AG08395 (cell line): ENCODE results near the gene MRPS11.
A peak's percentile ranks its signal among the peaks of the same experiment; 100 is the strongest.
"Not testable (repeated sequence)": the region's sequence is repeated elsewhere in the genome, so short reads cannot be mapped to it uniquely, and the experiment has no call there.

Source experiments
- DNase-seq: peaks from one replicate; pipeline ENCODE4 v3.0.0; 2012; ENCODE audit warnings: mixed read lengths, low spot score

MRPS11 gene

GRCh38 chr15:88454867-88455810, 12.4 kb upstream of the MRPS11 start:
- peak; percentile 87 for DNase-seq

DNA sequence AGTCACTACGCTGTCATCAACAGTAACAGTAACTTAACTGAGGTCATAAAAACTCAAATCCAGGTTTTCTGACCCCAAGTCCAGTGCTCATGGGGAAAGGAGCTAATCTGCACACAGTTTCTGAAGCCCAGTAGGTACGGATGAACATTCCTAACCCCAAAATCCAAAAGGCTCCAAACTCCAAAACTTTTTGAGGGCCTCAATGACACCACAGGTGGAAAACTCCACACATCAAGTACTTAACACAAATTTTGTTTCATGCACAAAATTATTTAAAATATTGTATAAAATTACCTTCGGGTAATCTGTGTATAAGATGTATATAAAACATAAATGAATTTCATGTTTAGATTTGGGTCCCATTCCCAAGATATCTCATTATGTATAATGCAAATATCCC, 10.8 kb upstream of the MRPS11 start:
- no peak for DNase-seq

GRCh38 chr15:88463870-88464532, 3.5 kb upstream of the MRPS11 start:
- no peak for DNase-seq

- peak; percentile 32 for DNase-seq
Measured at GRCh38 chr15:88465633-88466224, 1.8 kb upstream of the MRPS11 start.

GRCh38 chr15:88467935-88468528, 524 bp downstream of the MRPS11 start:
- no peak for DNase-seq

DNA sequence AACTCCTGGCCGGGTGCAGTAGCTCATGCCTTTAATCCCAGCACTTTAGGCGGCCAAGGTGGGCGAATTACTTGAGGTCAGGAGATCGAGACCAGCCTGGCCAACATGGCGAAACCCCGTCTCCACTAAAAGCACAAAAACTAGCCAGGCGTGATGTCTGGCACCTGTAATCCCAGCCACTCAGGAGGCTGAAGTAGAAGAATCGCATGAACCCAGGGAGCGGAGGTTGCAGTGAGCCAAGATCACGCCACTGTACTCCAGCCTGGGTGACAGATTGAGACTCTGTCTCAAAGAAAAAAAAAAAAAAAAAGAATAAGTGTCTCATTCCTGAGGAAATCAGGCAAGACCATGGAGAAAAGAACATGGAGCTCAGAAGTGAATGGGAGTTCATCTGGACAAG, 1.2 kb downstream of the MRPS11 start:
- DNase-seq, result not testable (repeated sequence)

GRCh38 chr15:88469321-88469720, 1.8 kb downstream of the MRPS11 start:
- DNase-seq, result no peak

- DNase-seq, result no peak
Measured at GRCh38 chr15:88470625-88471372, 3.3 kb downstream of the MRPS11 start.

DNA sequence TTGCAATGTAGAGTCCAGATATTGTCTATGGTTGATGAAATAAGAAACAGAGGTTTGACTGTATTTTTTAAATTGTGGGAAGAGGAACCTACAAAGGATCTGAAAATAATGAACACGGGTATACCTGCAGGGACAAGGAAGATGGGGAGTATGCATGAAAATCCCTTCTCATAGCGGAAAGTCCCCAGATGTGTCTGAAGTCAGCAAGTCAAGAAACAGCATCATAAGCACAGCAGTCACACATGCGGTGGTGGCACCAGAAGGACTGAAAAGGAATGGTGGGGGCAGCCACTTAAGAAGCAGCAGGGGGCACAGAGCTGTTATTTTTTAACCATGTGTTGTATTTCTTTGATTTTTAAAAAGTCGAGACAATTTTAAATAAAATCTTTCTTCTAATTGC, 4.7 kb downstream of the MRPS11 start:
- DNase-seq, result no peak

DNA sequence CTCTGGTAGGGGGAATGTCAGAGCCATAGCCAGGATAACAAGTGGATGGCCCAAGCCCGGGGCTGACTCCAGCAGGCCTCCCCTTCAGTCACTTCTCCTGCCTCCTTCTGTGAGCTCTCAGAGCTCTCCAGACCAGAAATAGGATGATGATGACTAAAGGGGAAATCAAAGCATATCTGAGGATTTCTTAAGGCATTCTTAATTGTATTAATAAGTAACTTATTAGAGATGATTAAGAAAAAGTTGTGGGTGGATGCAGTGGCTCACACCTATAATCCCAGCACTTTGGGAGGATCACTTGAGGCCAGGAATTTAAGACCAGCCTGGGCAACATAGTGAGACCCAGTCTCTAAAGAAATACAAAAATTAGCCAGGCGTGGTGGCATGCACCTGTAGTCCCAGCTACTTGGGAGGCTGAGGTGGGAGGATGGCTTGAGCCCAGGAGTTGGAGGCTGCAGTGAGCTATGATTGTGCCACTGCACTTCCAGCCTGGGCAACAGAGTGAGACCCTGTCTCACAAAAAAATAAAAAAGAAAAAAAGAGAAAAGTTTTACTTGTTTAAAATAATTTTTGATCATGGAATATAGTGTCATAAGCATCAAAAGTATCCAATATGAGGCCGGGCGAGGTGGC, 6.3 kb downstream of the MRPS11 start:
- DNase-seq, result not testable (repeated sequence)

DNA sequence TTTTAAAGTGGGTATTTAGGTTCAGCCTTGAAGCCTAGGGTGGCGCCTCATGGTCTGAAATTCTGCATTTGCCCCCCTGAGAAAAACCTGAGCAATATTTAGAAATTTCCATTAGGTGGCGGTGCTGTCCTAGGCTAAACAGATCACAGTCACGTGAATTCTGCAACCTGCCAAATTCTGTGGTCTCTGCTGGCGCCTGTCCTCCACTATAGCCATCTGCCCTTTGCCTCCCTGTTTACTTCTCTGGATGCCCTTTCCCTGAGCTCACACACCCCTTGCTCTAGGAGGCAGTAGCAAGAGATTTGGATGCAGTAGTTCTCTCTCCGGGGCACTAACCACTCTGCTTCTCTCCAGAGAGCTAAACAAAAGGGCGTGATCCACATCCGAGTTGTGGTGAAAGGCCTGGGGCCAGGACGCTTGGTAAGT, 9.1 kb downstream of the MRPS11 start:
- peak; percentile 69 for DNase-seq

GRCh38 chr15:88477126-88477525, 9.6 kb downstream of the MRPS11 start:
- no peak for DNase-seq

- no peak for DNase-seq
Measured at GRCh38 chr15:88477904-88478303, 10.4 kb downstream of the MRPS11 start.

- no peak for DNase-seq
Measured at GRCh38 chr15:88479169-88479568, 11.7 kb downstream of the MRPS11 start.

DNA sequence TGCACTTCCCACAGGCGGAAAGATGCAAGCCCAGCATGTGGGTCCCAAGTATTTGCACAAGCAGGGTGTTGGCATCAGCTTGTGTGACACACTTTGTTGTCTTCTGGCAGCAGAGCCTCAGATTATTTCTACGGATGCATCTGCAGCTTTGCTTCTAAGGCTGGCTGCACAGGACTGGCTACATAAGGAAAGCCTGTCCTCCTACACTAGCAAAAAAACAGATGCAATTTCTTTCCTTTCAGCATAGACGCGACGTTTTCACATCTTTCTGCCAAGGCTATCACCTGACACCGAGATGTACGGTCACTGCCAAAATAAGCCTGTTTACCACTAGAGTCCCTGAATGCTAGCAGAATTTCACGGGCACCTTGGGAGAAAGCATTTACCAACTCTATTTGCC, 13.5 kb downstream of the MRPS11 start:
- DNase-seq, result no peak

GRCh38 chr15:88482263-88482662, 14.8 kb downstream of the MRPS11 start:
- no peak for DNase-seq

DNA sequence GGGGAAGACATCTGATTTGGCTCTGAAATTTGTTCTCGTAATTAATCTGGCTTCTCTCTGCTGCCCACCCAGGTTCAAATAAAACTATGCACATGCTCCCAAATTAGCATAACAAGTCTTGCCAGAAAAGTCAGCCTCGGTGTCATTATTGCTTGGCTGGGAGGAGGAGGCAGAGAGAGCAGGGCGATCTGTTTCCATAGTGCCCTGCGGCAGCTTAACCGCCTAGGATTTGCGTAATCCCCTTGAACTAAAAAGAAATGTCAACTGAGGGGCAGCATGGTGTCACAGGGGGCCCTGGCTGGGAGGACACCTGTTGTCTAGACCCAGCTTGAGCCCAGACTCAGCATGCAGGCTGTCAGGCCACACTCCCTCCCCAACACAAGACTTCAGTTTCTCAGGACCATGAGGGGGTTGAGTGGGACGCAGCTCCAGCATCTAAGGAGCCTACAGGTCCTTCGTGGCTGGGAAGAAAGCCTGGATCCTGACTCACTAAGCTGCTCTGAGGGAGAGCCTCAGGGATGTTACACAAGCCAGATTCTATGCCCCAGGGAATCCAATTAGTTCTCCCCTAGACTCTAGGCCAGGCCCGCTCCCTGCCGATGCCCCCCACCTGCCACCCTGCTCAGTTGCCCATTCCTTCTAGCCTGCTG, 17.3 kb downstream of the MRPS11 start:
- peak; percentile 85 for DNase-seq

DNA sequence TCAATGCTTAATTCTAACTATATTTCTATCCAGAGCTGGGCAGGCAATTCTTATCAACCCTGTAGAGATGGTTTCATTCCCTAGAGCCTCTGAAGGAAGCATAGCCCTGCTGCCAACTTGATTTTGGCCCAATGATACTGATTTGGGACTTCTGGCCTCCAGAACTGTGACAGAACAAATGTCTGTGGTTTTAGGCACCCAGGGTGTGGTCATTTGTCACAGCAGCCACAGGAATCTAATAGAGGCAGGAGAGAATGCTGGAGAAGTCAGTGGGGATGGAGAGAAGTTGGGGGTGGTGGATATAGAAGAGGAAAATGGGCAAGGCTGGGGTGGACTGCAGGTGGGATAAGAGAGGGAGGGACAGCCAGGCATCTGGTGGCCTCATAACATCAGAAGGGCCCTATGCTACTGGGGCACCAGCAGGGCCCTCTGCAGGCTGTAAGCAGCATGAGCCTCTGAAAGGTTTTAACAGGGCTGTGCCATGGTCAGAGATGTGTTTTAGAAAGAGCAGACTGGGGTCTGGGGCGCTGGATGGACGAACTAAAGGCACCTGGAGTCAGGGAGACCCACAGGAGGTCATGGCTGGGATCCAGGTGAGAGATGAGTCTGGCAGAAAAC, 19.8 kb downstream of the MRPS11 start:
- peak; percentile 69 for DNase-seq

DNA sequence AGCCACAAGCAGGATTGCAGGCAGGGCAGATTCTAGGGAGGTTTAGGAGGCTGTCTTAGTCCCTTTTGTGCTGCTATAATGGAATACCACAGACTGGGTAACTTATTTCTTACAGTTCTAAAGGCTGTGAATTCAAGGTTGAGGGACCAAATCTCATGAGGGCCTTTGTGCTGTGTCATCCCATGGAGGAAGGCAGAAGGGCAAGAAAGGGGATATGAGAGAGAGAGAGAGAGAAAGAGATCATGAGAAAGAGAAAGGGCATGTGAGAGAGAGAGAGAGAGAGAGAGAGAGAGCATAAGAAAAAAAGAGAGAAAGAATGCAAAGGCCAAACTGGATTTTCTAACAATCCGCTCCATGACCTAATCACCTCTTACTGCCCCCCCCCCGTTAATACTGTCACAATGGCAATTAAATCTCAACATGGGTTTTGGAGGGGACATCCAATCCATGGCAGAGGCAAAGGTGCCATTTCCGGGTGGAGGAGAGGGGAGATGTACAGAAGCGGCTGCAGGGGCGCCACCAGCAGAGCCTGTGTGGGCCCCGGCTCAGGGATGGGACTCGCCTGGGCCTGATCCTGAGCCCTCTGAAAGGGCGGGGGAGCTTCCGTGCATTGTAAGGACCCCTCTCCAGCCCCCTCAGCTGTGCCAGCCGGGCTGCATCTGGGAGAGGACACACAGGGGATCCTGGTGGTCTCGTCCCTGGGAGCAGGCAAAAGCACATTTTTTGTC, 20.5 kb downstream of the MRPS11 start:
- no peak for DNase-seq

- no peak for DNase-seq
Measured at GRCh38 chr15:88489321-88489720, 21.8 kb downstream of the MRPS11 start.
